ENCODE measurements around the gene IGSF21.

The IGSF21 gene

DNA sequence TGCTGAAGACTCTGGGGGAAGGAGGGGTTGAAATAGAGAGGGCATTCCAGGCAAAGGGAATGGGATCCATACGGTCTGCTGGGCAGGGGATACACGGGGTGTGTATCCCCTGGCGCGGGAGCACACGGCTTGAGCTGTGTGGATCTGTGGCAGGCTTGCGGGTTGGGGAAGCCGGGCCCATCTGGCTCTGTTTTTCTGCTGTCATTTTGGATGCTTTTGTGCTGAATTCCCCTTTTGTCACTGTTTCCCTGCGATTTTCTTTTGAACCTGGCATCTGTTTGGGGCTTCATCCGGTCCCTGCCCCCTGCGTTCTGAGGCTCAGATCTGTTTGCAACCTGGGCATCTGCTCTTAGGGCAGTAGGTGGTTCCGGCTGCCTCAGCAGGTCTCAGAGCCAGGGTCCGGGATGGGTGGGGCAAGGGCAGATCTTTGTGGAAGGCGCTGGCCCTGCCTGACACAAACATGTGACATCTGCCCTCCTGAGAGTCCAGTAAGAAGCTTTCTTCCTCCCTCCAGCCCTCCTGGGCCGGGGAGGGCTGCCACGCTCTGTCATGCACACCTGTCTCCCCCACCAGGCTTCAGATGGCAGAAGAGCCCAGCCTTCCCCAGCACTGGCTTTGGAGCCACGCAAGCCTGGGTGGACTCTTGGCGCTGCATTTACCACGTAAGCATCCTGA lies 84.0 kb downstream of the IGSF21 start:
- H3K4me3 ChIP-seq (replicated peaks; ENCODE audit: low read depth, low read length) = no peak overlapping the region
- TF ChIP-seq, protein P1, sequence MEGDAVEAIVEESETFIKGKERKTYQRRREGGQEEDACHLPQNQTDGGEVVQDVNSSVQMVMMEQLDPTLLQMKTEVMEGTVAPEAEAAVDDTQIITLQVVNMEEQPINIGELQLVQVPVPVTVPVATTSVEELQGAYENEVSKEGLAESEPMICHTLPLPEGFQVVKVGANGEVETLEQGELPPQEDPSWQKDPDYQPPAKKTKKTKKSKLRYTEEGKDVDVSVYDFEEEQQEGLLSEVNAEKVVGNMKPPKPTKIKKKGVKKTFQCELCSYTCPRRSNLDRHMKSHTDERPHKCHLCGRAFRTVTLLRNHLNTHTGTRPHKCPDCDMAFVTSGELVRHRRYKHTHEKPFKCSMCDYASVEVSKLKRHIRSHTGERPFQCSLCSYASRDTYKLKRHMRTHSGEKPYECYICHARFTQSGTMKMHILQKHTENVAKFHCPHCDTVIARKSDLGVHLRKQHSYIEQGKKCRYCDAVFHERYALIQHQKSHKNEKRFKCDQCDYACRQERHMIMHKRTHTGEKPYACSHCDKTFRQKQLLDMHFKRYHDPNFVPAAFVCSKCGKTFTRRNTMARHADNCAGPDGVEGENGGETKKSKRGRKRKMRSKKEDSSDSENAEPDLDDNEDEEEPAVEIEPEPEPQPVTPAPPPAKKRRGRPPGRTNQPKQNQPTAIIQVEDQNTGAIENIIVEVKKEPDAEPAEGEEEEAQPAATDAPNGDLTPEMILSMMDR (IDR thresholded peaks at IDR 0.05; ENCODE audit: low read length, missing control alignments) = no peak
- DNase-seq (ENCODE audit: low read depth) = no peak

DNA sequence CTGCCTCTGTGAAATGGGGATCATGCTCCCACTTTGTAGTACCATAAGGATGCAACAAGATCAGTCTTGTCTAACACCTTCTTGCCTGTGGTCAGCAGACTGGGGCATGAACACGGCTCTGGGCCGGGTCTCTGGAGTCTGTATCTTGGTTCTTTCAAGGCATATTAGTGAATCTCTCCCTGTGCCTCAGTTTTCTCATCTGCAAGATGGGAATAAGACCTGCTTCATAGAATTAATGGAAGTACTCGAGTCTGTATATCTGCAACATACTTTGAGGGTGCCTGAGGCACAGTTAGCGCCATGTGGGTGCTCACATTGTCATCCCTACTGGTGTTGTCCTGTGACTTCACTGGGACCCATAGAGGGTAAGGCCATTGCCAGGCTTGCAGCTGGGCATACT lies 84.6 kb downstream of the IGSF21 start:
- no peak overlapping the region for H3K4me3 ChIP-seq (replicated peaks; ENCODE audit: low read depth, low read length)
- TF ChIP-seq, protein P1 (IDR thresholded peaks at IDR 0.05; ENCODE audit: low read length, missing control alignments) = no peak
- DNase-seq (ENCODE audit: low read depth) = no peak

DNA sequence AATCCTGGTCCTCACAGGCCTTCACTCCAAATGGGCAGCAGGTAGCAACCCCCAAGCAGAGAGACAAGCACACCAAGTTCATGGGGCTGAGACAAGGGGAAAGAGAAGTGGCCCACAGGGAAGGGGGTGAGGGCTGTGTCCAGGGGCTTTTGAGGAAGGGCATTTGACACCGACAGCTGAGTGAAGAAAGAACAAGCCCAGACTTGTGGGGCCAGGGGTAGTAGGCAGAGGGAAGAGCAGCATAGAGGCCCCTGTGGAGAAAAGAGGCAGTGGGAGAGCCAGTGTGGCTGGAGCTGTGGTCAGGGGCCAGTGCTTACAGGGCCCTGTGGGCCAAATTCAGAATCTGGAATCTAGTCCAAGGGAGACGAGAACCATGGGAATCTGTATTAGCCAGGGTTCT lies 85.4 kb downstream of the IGSF21 start:
- DNase-seq (ENCODE audit: low read depth) = no peak
- TF ChIP-seq, protein P1 (IDR thresholded peaks at IDR 0.05; ENCODE audit: low read length, missing control alignments) = no peak
- H3K4me3 ChIP-seq (replicated peaks; ENCODE audit: low read depth, low read length) = no peak overlapping the region

DNA sequence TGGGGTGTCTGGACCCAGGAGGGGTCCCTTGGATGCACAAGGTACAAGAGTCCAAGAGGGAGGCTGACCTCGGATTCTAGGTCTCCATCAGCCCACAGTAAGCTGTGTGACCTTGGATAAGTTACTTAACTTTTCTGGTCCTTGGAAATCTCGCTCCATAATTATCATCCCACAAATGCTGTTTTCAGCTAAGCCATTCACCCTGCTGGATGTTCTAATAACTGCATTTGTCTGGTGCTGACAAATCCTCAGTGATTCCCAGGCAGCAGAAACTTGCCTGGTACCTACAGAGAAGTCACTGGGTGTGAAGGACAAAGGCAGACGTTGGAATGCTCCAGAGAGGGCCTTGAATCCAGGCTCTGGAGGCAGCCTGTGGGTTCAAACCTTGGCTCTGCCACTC lies 89.7 kb downstream of the IGSF21 start:
- TF ChIP-seq, protein P1 (IDR thresholded peaks at IDR 0.05; ENCODE audit: low read length, missing control alignments) = no peak
- no peak for DNase-seq (ENCODE audit: low read depth)
- H3K4me3 ChIP-seq (replicated peaks; ENCODE audit: low read depth, low read length) = no peak overlapping the region

DNA sequence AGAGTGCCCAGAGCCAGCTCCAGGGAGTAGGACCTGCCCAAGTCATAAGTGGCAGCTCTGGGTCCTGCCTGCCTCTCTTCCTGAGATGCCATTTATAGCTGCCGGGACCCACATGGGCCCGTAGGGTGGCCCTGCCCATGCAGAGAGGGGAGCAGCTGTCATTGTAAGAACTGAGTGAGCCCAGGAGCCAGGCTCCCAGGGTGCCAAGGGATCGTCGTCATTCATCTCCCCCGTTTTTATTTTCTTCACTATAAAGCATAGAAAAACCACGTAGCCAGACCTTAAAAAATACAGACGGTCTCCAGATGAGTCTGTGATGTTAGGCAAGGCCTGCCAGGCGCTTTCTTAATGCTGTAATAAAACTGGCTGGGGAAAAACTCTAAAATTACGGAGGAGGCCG lies 90.7 kb downstream of the IGSF21 start:
- DNase-seq (ENCODE audit: low read depth) = no peak
- H3K4me3 ChIP-seq (replicated peaks; ENCODE audit: low read depth, low read length) = no peak overlapping the region
- TF ChIP-seq, protein P1 (IDR thresholded peaks at IDR 0.05; ENCODE audit: low read length, missing control alignments) = no peak

DNA sequence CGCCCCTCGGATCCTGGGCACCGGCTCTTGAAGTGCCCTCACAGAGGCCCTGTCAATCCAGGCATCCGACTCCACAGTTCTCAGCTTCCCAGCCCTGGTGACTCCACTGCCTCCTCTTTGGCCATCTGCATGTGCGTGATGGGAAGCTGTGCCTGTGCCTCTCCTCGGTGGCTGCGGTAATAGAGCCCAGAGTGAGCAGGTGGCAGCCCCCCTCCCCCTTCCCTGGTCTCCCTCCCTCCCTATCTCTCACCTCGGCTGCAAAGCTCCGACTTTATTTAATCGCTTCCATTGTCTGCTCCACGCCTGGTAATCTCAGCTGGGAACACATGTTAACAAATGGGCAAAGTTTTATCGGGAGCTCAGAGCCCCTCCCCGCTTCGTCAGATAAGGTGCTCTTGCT lies 91.9 kb downstream of the IGSF21 start:
- no peak for DNase-seq (ENCODE audit: low read depth)
- TF ChIP-seq, protein P1 (IDR thresholded peaks at IDR 0.05; ENCODE audit: low read length, missing control alignments) = no peak
- no peak overlapping the region for H3K4me3 ChIP-seq (replicated peaks; ENCODE audit: low read depth, low read length)

DNA sequence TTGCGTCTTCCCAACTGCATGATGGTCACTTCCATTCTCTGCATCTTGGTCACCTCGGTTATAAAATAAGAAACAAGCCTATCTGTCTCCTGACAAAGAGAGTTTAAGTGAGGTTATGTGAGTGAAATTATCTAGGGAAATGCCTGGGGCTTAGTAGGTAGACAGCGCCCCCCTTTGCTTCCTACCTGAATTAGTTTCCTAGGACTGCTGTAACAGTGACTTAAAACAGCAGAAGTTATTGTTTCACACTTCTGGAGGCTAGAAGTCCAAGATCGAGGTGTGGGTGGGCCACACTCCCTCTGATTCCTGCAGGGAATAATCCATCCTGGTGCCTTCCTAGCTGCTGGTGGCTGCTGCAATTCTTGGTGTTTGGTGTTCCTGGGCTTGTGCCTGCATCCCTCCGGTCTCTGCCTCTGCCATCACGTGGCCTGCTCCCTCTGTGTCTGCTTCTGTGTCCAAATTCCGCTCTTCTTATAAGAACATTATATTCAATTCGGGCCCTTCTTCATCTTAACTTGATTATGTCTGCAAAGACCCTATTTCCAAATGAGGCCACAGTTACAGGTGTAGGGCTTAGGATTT lies 92.6 kb downstream of the IGSF21 start:
- no peak overlapping the region for H3K4me3 ChIP-seq (replicated peaks; ENCODE audit: low read depth, low read length)
- no peak for DNase-seq (ENCODE audit: low read depth)
- TF ChIP-seq, protein P1 (IDR thresholded peaks at IDR 0.05; ENCODE audit: low read length, missing control alignments) = no peak

All from fibroblast of pulmonary artery (primary cell).